ENCODE measurements around the gene RTP1. TPM values are rescaled to one million over a fixed set of nuclear protein-coding genes. Genes with fewer than 3 reads are reported as not detected.

The RTP1 gene
- total and polyA plus RNA-seq, 2 experiments from 2014 or later = 4.4 to 6.3 TPM

DNA sequence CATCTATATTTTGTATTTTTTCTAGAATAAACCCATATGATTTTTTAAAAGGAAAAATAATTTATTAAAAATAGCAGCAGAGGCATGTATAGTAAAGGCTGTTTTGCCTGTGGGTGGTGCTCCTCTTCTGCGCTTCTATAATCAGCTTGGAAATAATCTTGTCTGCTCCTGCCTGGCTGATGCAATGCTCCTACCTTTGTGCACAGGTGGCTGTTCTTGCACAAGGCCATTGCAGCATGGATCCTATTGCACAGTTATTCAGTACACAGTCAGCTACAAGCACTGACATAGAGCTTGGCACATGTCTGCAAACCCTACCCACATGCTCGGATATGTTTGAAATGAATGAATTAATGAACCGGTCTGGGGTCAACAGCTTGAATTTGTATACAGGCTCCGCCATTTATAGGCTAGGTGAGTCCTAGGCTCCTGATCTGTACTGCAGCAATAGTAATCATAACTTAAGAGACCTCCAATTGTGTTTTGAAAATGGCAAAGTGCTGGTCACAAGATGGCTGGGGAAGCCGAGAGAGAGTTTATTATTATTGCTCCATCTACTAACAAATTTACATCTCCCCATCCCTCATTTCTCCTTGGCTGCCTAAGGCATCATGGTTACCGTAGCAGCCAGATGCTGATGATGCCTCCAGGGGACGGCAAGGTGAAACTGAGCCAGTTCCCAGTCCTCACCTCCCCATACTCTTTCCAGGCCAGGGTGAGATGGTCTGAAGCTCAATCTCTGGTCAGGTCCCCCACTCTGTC lies 532 bp upstream of the RTP1 start:
- Histone ChIP-seq H3K4me2 (no peak overlapping the region), H2AFZ (no peak overlapping the region), H3K27me3 (ENCODE audit: insufficient read depth) (no peaks in the 10 kb centered on the region), H3F3A (replicated peaks; ENCODE audit: low read depth) (no peaks in the 10 kb centered on the region), H3K79me2 (replicated peaks; ENCODE audit: insufficient read depth) (no peaks in the 10 kb centered on the region), H3K27ac (ENCODE audit: low read depth) (no peak overlapping the region), H3K4me3 (no peak overlapping the region), H3K36me3 (ENCODE audit: insufficient read depth) (no peaks in the 10 kb centered on the region; the same call in 1 of the 2 replicates), H3K4me1 (ENCODE audit: insufficient read depth) (no peaks in the 10 kb centered on the region), H4K20me1 (replicated peaks; ENCODE audit: insufficient read depth) (no peaks in the 10 kb centered on the region), H3K9me2 (ENCODE audit: insufficient read depth) (0 out of 2 replicates have a peak, but pooled peaks cover 6% of the 10 kb centered on the region)
- DNase-seq (ENCODE audit: low spot score) = no peak
- H3K36me3 Mint-ChIP-seq (ENCODE audit: low read depth) = no peaks in the 10 kb centered on the region
- peak; percentile 29; the same call in 2 of the 3 replicates for ATAC-seq
- H3K4me1 Mint-ChIP-seq = no peaks in the 10 kb centered on the region; the same call in 1 of the 3 replicates
- no peak overlapping the region for H3K27ac Mint-ChIP-seq
- no peaks in the 10 kb centered on the region; the same call in 2 of the 3 replicates for H3K9me3 Mint-ChIP-seq
- no peak overlapping the region for H3K4me3 Mint-ChIP-seq
- H3K27me3 Mint-ChIP-seq (ENCODE audit: insufficient read depth, low read depth, poor library complexity) = no peaks in the 10 kb centered on the region
- no peak for TF ChIP-seq STAT1 (IDR thresholded peaks at IDR 0.05; ENCODE audit: unreplicated experiment)
- TF ChIP-seq, protein P1, sequence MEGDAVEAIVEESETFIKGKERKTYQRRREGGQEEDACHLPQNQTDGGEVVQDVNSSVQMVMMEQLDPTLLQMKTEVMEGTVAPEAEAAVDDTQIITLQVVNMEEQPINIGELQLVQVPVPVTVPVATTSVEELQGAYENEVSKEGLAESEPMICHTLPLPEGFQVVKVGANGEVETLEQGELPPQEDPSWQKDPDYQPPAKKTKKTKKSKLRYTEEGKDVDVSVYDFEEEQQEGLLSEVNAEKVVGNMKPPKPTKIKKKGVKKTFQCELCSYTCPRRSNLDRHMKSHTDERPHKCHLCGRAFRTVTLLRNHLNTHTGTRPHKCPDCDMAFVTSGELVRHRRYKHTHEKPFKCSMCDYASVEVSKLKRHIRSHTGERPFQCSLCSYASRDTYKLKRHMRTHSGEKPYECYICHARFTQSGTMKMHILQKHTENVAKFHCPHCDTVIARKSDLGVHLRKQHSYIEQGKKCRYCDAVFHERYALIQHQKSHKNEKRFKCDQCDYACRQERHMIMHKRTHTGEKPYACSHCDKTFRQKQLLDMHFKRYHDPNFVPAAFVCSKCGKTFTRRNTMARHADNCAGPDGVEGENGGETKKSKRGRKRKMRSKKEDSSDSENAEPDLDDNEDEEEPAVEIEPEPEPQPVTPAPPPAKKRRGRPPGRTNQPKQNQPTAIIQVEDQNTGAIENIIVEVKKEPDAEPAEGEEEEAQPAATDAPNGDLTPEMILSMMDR (conservative IDR thresholded peaks at IDR 0.05; ENCODE audit: low read depth in 2 of 2) = no peak
- TF ChIP-seq, protein P2, sequence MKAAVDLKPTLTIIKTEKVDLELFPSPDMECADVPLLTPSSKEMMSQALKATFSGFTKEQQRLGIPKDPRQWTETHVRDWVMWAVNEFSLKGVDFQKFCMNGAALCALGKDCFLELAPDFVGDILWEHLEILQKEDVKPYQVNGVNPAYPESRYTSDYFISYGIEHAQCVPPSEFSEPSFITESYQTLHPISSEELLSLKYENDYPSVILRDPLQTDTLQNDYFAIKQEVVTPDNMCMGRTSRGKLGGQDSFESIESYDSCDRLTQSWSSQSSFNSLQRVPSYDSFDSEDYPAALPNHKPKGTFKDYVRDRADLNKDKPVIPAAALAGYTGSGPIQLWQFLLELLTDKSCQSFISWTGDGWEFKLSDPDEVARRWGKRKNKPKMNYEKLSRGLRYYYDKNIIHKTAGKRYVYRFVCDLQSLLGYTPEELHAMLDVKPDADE (IDR thresholded peaks at IDR 0.05) = no peak
- TF ChIP-seq, protein P3, sequence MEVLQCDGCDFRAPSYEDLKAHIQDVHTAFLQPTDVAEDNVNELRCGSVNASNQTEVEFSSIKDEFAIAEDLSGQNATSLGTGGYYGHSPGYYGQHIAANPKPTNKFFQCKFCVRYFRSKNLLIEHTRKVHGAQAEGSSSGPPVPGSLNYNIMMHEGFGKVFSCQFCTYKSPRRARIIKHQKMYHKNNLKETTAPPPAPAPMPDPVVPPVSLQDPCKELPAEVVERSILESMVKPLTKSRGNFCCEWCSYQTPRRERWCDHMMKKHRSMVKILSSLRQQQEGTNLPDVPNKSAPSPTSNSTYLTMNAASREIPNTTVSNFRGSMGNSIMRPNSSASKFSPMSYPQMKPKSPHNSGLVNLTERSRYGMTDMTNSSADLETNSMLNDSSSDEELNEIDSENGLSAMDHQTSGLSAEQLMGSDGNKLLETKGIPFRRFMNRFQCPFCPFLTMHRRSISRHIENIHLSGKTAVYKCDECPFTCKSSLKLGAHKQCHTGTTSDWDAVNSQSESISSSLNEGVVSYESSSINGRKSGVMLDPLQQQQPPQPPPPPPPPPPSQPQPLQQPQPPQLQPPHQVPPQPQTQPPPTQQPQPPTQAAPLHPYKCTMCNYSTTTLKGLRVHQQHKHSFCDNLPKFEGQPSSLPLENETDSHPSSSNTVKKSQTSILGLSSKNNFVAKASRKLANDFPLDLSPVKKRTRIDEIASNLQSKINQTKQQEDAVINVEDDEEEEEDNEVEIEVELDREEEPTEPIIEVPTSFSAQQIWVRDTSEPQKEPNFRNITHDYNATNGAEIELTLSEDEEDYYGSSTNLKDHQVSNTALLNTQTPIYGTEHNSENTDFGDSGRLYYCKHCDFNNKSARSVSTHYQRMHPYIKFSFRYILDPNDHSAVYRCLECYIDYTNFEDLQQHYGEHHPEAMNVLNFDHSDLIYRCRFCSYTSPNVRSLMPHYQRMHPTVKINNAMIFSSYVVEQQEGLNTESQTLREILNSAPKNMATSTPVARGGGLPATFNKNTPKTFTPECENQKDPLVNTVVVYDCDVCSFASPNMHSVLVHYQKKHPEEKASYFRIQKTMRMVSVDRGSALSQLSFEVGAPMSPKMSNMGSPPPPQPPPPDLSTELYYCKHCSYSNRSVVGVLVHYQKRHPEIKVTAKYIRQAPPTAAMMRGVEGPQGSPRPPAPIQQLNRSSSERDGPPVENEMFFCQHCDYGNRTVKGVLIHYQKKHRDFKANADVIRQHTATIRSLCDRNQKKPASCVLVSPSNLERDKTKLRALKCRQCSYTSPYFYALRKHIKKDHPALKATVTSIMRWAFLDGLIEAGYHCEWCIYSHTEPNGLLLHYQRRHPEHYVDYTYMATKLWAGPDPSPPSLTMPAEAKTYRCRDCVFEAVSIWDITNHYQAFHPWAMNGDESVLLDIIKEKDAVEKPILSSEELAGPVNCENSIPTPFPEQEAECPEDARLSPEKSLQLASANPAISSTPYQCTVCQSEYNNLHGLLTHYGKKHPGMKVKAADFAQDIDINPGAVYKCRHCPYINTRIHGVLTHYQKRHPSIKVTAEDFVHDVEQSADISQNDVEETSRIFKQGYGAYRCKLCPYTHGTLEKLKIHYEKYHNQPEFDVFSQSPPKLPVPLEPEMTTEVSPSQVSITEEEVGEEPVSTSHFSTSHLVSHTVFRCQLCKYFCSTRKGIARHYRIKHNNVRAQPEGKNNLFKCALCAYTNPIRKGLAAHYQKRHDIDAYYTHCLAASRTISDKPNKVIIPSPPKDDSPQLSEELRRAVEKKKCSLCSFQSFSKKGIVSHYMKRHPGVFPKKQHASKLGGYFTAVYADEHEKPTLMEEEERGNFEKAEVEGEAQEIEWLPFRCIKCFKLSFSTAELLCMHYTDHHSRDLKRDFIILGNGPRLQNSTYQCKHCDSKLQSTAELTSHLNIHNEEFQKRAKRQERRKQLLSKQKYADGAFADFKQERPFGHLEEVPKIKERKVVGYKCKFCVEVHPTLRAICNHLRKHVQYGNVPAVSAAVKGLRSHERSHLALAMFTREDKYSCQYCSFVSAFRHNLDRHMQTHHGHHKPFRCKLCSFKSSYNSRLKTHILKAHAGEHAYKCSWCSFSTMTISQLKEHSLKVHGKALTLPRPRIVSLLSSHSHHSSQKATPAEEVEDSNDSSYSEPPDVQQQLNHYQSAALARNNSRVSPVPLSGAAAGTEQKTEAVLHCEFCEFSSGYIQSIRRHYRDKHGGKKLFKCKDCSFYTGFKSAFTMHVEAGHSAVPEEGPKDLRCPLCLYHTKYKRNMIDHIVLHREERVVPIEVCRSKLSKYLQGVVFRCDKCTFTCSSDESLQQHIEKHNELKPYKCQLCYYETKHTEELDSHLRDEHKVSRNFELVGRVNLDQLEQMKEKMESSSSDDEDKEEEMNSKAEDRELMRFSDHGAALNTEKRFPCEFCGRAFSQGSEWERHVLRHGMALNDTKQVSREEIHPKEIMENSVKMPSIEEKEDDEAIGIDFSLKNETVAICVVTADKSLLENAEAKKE (CRISPR knock-in tag; IDR thresholded peaks at IDR 0.05) = no peak
- no peak for TF ChIP-seq POLR2AphosphoS5 (IDR thresholded peaks at IDR 0.05; ENCODE audit: low read depth)
- TF ChIP-seq ZNF331 (CRISPR knock-in tag; IDR thresholded peaks at IDR 0.05; ENCODE audit: low read depth) = no peak
- no peak for TF ChIP-seq CREB1 (CRISPR knock-in tag; IDR thresholded peaks at IDR 0.05; ENCODE audit: low read depth)
- no peak for TF ChIP-seq EZH2 (IDR thresholded peaks at IDR 0.05; ENCODE audit: low read depth, unreplicated experiment)
- TF ChIP-seq NANOG (IDR thresholded peaks at IDR 0.05; ENCODE audit: borderline replicate concordance) = no peak
- no peak for TF ChIP-seq JUNB (IDR thresholded peaks at IDR 0.05; ENCODE audit: unreplicated experiment)
- no peak for TF ChIP-seq EZH2phosphoT487 (IDR thresholded peaks at IDR 0.05; ENCODE audit: unreplicated experiment)
- TF ChIP-seq, protein P4, sequence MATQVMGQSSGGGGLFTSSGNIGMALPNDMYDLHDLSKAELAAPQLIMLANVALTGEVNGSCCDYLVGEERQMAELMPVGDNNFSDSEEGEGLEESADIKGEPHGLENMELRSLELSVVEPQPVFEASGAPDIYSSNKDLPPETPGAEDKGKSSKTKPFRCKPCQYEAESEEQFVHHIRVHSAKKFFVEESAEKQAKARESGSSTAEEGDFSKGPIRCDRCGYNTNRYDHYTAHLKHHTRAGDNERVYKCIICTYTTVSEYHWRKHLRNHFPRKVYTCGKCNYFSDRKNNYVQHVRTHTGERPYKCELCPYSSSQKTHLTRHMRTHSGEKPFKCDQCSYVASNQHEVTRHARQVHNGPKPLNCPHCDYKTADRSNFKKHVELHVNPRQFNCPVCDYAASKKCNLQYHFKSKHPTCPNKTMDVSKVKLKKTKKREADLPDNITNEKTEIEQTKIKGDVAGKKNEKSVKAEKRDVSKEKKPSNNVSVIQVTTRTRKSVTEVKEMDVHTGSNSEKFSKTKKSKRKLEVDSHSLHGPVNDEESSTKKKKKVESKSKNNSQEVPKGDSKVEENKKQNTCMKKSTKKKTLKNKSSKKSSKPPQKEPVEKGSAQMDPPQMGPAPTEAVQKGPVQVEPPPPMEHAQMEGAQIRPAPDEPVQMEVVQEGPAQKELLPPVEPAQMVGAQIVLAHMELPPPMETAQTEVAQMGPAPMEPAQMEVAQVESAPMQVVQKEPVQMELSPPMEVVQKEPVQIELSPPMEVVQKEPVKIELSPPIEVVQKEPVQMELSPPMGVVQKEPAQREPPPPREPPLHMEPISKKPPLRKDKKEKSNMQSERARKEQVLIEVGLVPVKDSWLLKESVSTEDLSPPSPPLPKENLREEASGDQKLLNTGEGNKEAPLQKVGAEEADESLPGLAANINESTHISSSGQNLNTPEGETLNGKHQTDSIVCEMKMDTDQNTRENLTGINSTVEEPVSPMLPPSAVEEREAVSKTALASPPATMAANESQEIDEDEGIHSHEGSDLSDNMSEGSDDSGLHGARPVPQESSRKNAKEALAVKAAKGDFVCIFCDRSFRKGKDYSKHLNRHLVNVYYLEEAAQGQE (IDR thresholded peaks at IDR 0.05; ENCODE audit: unreplicated experiment) = no peak
